GM23338 (cell line): ENCODE data around the gene USP32. TPM values are rescaled to one million over a fixed set of nuclear protein-coding genes. Genes with fewer than 3 reads are reported as not detected.

Experiments
- ATAC-seq: fragments of 200-7000 bp; cut with Tn5 transposase; 3 replicates; pipeline ENCODE4 v1.9.1; 2020
- DNase-seq: peaks from one replicate; pipeline ENCODE4 v3.0.0-alpha.2; 2015; ENCODE audit warnings: low spot score
- H2AFZ ChIP-seq: fragments of 200-600 bp; sonication (generic); 2 replicates; pipeline ENCODE4 v1.8.0; 2016; ENCODE audit warnings: antibody characterized with exemption, mild to moderate bottlenecking, moderate library complexity
- H3F3A ChIP-seq: fragments of 200-600 bp; sonication (generic); replicated peaks from 2 replicates; pipeline ENCODE4 v1.8.0; 2017; ENCODE audit warnings: antibody characterized with exemption, mixed run types, low read depth
- H3K27ac ChIP-seq: fragments of 200-600 bp; sonication (generic); 2 replicates; pipeline ENCODE4 v1.6.1; 2016; ENCODE audit warnings: low read depth
- H3K27me3 ChIP-seq: fragments of 200-600 bp; sonication (generic); 2 replicates; pipeline ENCODE4 v1.8.0; 2016; ENCODE audit warnings: mild to moderate bottlenecking, mixed run types, moderate library complexity; ENCODE audit not compliant: insufficient read depth
- H3K36me3 ChIP-seq: fragments of 200-600 bp; sonication (generic); 2 replicates; pipeline ENCODE4 v1.8.0; 2016; ENCODE audit warnings: mild to moderate bottlenecking; ENCODE audit not compliant: insufficient read depth
- H3K4me1 ChIP-seq: fragments of 200-600 bp; sonication (generic); 2 replicates; pipeline ENCODE4 v1.8.0; 2016; ENCODE audit warnings: mild to moderate bottlenecking, moderate library complexity; ENCODE audit not compliant: insufficient read depth
- H3K4me2 ChIP-seq: fragments of 200-600 bp; sonication (generic); 2 replicates; pipeline ENCODE4 v1.7.1; 2017; ENCODE audit warnings: mixed run types
- H3K4me3 ChIP-seq: fragments of 200-600 bp; sonication (generic); 2 replicates; pipeline ENCODE4 v1.6.1; 2016; ENCODE audit warnings: mixed run types
- H3K79me2 ChIP-seq: fragments of 200-600 bp; sonication (generic); replicated peaks from 2 replicates; pipeline ENCODE4 v1.8.0; 2017; ENCODE audit warnings: mild to moderate bottlenecking; ENCODE audit not compliant: insufficient read depth
- H3K9me2 ChIP-seq: fragments of 200-600 bp; sonication (generic); 2 replicates; pipeline ENCODE4 v1.8.0; 2017; ENCODE audit not compliant: insufficient read depth
- H4K20me1 ChIP-seq: fragments of 200-600 bp; sonication (generic); replicated peaks from 2 replicates; pipeline ENCODE4 v1.8.0; 2017; ENCODE audit warnings: mild to moderate bottlenecking; ENCODE audit not compliant: insufficient read depth
- H3K27ac Mint-ChIP-seq: 2 replicates; pipeline ENCODE4 v1.8.0; 2020; ENCODE audit warnings: inconsistent platforms, mild to moderate bottlenecking, moderate library complexity, mixed read lengths
- H3K27me3 Mint-ChIP-seq: 3 replicates; pipeline ENCODE4 v1.8.0; 2022; ENCODE audit warnings: low read depth, mild to moderate bottlenecking, moderate library complexity, mixed read lengths, inconsistent platforms; ENCODE audit not compliant: insufficient read depth, poor library complexity
- H3K36me3 Mint-ChIP-seq: 3 replicates; pipeline ENCODE4 v1.8.0; 2021; ENCODE audit warnings: low read depth, mild to moderate bottlenecking, inconsistent platforms, moderate library complexity, mixed read lengths
- H3K4me1 Mint-ChIP-seq: 3 replicates; pipeline ENCODE4 v1.8.0; 2020; ENCODE audit warnings: mild to moderate bottlenecking, inconsistent platforms, mixed read lengths
- H3K4me3 Mint-ChIP-seq: 3 replicates; pipeline ENCODE4 v1.8.0; 2021; ENCODE audit warnings: moderate library complexity, mild to moderate bottlenecking, inconsistent platforms, mixed read lengths
- H3K9me3 Mint-ChIP-seq: 3 replicates; pipeline ENCODE4 v1.8.0; 2020; ENCODE audit warnings: moderate library complexity, mild to moderate bottlenecking, inconsistent platforms, mixed read lengths
- EZH2 ChIP-seq: fragments of 200-600 bp; sonication (generic); IDR thresholded peaks from one replicate; pipeline ENCODE4 v1.8.0; 2017; ENCODE audit warnings: antibody characterized with exemption, mild to moderate bottlenecking, low read depth; ENCODE audit not compliant: unreplicated experiment
- JUNB ChIP-seq: IDR thresholded peaks from one replicate; pipeline ENCODE4 v1.6.1; 2016; ENCODE audit warnings: antibody characterized with exemption; ENCODE audit not compliant: unreplicated experiment
- NANOG ChIP-seq: IDR thresholded peaks from 2 replicates; pipeline ENCODE4 v1.6.1; 2016; ENCODE audit warnings: antibody characterized with exemption, borderline replicate concordance
- ZNF114 ChIP-seq: fragments of 250-450 bp; sonication (Bioruptor Pico); IDR thresholded peaks from 2 replicates; pipeline ENCODE4 v1.5.0; 2020; ENCODE audit warnings: mild to moderate bottlenecking, moderate library complexity
- polyA plus RNA-seq: library from polyadenylated mRNA; unstranded; fragments of >200 nt; fragmentation: Nextera tagmentation; extraction: Ambion mirVana; gene quantifications from 2 replicates; pipeline ENCODE4 v1.2.1, GENCODE V29; 2016
- total RNA-seq: library from RNA; depleted of rRNA; stranded (reverse); fragments of >200 nt; shearing (Covaris generic); gene quantifications from 2 replicates; pipeline ENCODE4 v1.2.3, GENCODE V29; 2014
- TF ChIP-seq, protein P1 (sequence below): fragments of 250-450 bp; sonication (Bioruptor Pico); IDR thresholded peaks from 2 replicates; pipeline ENCODE4 v1.5.0; 2020; ENCODE audit warnings: mild to moderate bottlenecking, moderate library complexity
- TF ChIP-seq, protein P2 (sequence below): IDR thresholded peaks from one replicate; pipeline ENCODE4 v1.6.1; 2018; ENCODE audit warnings: antibody characterized with exemption; ENCODE audit not compliant: unreplicated experiment
- TF ChIP-seq, protein P3 (sequence below), 2 experiments: fragments of 200-600 bp in 1 of 2; sonication (generic) in 1 of 2; conservative IDR thresholded peaks; 2 replicates each; pipeline versions ENCODE4 v1.5.1 to v1.6.1; 2016 to 2017; ENCODE audit warnings: antibody characterized with exemption in 2 of 2, low read depth in 2 of 2, mild to moderate bottlenecking in 2 of 2, moderate library complexity in 1 of 2

USP32 gene
- total and polyA plus RNA-seq, 2 experiments from 2014 or later, result 43.6 to 129 TPM

DNA sequence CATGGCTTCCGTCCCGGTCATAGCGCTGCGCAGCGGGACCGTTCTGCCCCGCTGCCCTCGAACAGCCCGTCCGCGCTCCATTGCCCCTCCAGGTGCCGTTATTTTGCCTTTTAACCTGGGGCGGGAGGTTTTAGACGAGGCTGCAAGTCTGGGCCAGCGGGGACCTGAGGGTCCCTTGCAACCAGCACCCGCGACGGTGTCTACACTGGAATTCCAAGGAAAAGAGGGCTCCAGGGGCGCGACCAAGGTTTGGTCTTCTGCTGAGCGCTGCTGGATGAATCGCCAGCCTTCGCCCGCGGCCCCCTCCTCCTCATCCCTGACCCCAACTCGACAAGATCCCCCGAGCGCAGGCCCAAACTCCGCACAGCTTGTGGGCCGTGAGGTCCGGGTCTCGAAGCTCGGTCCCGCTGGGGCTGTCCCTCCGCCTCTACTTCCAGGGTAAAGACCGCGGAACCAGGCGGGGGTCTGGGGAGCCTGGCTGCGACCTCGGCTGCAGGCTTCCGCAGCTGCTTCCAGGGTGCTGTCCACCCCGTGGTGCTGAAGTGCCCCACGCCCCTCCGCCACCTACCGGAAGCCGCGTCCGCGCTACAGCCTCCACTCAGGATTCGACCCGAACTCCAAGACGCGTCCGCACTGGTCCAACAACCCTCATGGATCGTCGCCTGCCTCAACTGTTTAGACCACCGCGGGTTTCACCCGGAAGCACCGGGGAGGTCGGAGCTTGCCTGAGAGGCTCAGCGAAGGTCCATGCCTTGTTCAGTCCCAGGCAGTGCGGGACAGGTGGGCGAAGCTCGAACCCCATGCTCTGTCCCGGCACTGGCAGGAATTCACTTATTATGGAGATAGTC is 252.3 kb downstream of the USP32 start:
- Mint-ChIP-seq H3K4me3 (peak overlapping the region; percentile 65), H3K9me3 (no peaks in the 10 kb centered on the region; the same call in 2 of the 3 replicates), H3K27me3 (peaks cover 81% of the 10 kb centered on the region), H3K4me1 (peaks cover 41% of the 10 kb centered on the region), H3K27ac (no peak overlapping the region), H3K36me3 (no peaks in the 10 kb centered on the region; the same call in 2 of the 3 replicates)
- no peaks in the 10 kb centered on the region for H3K36me3 ChIP-seq
- no peaks in the 10 kb centered on the region for H3K79me2 ChIP-seq
- ATAC-seq (peak; percentile 16), DNase-seq (peak; percentile 86)
- peaks cover 35% of the 10 kb centered on the region for H3K4me1 ChIP-seq
- H3K27me3 ChIP-seq, result peaks cover 85% of the 10 kb centered on the region
- 0 out of 2 replicates have a peak, but pooled peaks cover 2% of the 10 kb centered on the region for H3K9me2 ChIP-seq
- TF ChIP-seq, protein P1, sequence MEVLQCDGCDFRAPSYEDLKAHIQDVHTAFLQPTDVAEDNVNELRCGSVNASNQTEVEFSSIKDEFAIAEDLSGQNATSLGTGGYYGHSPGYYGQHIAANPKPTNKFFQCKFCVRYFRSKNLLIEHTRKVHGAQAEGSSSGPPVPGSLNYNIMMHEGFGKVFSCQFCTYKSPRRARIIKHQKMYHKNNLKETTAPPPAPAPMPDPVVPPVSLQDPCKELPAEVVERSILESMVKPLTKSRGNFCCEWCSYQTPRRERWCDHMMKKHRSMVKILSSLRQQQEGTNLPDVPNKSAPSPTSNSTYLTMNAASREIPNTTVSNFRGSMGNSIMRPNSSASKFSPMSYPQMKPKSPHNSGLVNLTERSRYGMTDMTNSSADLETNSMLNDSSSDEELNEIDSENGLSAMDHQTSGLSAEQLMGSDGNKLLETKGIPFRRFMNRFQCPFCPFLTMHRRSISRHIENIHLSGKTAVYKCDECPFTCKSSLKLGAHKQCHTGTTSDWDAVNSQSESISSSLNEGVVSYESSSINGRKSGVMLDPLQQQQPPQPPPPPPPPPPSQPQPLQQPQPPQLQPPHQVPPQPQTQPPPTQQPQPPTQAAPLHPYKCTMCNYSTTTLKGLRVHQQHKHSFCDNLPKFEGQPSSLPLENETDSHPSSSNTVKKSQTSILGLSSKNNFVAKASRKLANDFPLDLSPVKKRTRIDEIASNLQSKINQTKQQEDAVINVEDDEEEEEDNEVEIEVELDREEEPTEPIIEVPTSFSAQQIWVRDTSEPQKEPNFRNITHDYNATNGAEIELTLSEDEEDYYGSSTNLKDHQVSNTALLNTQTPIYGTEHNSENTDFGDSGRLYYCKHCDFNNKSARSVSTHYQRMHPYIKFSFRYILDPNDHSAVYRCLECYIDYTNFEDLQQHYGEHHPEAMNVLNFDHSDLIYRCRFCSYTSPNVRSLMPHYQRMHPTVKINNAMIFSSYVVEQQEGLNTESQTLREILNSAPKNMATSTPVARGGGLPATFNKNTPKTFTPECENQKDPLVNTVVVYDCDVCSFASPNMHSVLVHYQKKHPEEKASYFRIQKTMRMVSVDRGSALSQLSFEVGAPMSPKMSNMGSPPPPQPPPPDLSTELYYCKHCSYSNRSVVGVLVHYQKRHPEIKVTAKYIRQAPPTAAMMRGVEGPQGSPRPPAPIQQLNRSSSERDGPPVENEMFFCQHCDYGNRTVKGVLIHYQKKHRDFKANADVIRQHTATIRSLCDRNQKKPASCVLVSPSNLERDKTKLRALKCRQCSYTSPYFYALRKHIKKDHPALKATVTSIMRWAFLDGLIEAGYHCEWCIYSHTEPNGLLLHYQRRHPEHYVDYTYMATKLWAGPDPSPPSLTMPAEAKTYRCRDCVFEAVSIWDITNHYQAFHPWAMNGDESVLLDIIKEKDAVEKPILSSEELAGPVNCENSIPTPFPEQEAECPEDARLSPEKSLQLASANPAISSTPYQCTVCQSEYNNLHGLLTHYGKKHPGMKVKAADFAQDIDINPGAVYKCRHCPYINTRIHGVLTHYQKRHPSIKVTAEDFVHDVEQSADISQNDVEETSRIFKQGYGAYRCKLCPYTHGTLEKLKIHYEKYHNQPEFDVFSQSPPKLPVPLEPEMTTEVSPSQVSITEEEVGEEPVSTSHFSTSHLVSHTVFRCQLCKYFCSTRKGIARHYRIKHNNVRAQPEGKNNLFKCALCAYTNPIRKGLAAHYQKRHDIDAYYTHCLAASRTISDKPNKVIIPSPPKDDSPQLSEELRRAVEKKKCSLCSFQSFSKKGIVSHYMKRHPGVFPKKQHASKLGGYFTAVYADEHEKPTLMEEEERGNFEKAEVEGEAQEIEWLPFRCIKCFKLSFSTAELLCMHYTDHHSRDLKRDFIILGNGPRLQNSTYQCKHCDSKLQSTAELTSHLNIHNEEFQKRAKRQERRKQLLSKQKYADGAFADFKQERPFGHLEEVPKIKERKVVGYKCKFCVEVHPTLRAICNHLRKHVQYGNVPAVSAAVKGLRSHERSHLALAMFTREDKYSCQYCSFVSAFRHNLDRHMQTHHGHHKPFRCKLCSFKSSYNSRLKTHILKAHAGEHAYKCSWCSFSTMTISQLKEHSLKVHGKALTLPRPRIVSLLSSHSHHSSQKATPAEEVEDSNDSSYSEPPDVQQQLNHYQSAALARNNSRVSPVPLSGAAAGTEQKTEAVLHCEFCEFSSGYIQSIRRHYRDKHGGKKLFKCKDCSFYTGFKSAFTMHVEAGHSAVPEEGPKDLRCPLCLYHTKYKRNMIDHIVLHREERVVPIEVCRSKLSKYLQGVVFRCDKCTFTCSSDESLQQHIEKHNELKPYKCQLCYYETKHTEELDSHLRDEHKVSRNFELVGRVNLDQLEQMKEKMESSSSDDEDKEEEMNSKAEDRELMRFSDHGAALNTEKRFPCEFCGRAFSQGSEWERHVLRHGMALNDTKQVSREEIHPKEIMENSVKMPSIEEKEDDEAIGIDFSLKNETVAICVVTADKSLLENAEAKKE (CRISPR knock-in tag), result no peak
- TF ChIP-seq JUNB, result no peak
- TF ChIP-seq, protein P2, sequence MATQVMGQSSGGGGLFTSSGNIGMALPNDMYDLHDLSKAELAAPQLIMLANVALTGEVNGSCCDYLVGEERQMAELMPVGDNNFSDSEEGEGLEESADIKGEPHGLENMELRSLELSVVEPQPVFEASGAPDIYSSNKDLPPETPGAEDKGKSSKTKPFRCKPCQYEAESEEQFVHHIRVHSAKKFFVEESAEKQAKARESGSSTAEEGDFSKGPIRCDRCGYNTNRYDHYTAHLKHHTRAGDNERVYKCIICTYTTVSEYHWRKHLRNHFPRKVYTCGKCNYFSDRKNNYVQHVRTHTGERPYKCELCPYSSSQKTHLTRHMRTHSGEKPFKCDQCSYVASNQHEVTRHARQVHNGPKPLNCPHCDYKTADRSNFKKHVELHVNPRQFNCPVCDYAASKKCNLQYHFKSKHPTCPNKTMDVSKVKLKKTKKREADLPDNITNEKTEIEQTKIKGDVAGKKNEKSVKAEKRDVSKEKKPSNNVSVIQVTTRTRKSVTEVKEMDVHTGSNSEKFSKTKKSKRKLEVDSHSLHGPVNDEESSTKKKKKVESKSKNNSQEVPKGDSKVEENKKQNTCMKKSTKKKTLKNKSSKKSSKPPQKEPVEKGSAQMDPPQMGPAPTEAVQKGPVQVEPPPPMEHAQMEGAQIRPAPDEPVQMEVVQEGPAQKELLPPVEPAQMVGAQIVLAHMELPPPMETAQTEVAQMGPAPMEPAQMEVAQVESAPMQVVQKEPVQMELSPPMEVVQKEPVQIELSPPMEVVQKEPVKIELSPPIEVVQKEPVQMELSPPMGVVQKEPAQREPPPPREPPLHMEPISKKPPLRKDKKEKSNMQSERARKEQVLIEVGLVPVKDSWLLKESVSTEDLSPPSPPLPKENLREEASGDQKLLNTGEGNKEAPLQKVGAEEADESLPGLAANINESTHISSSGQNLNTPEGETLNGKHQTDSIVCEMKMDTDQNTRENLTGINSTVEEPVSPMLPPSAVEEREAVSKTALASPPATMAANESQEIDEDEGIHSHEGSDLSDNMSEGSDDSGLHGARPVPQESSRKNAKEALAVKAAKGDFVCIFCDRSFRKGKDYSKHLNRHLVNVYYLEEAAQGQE, result peak; percentile 100
- TF ChIP-seq EZH2, result peak; percentile 59
- TF ChIP-seq NANOG, result no peak
- no peak for TF ChIP-seq ZNF114 (CRISPR knock-in tag)
- TF ChIP-seq, protein P3, sequence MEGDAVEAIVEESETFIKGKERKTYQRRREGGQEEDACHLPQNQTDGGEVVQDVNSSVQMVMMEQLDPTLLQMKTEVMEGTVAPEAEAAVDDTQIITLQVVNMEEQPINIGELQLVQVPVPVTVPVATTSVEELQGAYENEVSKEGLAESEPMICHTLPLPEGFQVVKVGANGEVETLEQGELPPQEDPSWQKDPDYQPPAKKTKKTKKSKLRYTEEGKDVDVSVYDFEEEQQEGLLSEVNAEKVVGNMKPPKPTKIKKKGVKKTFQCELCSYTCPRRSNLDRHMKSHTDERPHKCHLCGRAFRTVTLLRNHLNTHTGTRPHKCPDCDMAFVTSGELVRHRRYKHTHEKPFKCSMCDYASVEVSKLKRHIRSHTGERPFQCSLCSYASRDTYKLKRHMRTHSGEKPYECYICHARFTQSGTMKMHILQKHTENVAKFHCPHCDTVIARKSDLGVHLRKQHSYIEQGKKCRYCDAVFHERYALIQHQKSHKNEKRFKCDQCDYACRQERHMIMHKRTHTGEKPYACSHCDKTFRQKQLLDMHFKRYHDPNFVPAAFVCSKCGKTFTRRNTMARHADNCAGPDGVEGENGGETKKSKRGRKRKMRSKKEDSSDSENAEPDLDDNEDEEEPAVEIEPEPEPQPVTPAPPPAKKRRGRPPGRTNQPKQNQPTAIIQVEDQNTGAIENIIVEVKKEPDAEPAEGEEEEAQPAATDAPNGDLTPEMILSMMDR (conservative IDR thresholded peaks at IDR 0.05; ENCODE audit: low read depth in 2 of 2), result peak; percentile 47 to 63
- H3K4me2 ChIP-seq, result peak overlapping the region; percentile 82
- peaks cover 9% of the 10 kb centered on the region; the same call in 1 of the 2 replicates for H4K20me1 ChIP-seq
- no peak overlapping the region; the same call in 1 of the 2 replicates for H2AFZ ChIP-seq
- H3K27ac ChIP-seq, result no peak overlapping the region
- H3F3A ChIP-seq, result peaks cover 11% of the 10 kb centered on the region; the same call in 1 of the 2 replicates
- H3K4me3 ChIP-seq, result peak overlapping the region; percentile 54
